ENCODE results near the gene DAPK2.

GRCh38 chr15:63912061-63912615, 134.1 kb downstream of the DAPK2 start:
- TF ChIP-seq CTCF (IDR thresholded peaks at IDR 0.05) (no peak), POLR2A (IDR thresholded peaks at IDR 0.05) (no peak)
